ACC112 (cell line): ENCODE measurements around the gene FGFBP1.

ENCODE experiments used
- H2AFZ ChIP-seq: fragments of 200-600 bp; sonication (generic); one replicate; pipeline ENCODE4 v1.6.0; 2017; ENCODE audit warnings: antibody characterized with exemption, low read length; ENCODE audit not compliant: unreplicated experiment
- H3K27ac ChIP-seq: fragments of 200-600 bp; sonication (generic); 2 replicates; pipeline ENCODE4 v1.5.1; 2014; ENCODE audit warnings: low read depth, mild to moderate bottlenecking, antibody characterized with exemption, low read length, moderate library complexity
- H3K27me3 ChIP-seq: fragments of 200-600 bp; sonication (generic); 2 replicates; pipeline ENCODE4 v1.6.1; 2014; ENCODE audit warnings: mild to moderate bottlenecking, antibody characterized with exemption, low read length, moderate library complexity, mixed read lengths; ENCODE audit not compliant: insufficient read depth
- H3K36me3 ChIP-seq: fragments of 200-600 bp; sonication (generic); 2 replicates; pipeline ENCODE4 v1.6.1; 2016; ENCODE audit warnings: mild to moderate bottlenecking, antibody characterized with exemption, low read length, moderate library complexity, mixed read lengths; ENCODE audit not compliant: insufficient read depth
- H3K4me1 ChIP-seq: fragments of 200-600 bp; sonication (generic); one replicate; pipeline ENCODE4 v1.6.1; 2016; ENCODE audit warnings: low read length, mixed read lengths; ENCODE audit not compliant: insufficient read depth, unreplicated experiment, control insufficient read depth
- H3K4me3 ChIP-seq: fragments of 200-600 bp; sonication (generic); 2 replicates; pipeline ENCODE4 v1.5.1; 2014; ENCODE audit warnings: mild to moderate bottlenecking, low read depth, low read length
- H3K79me2 ChIP-seq: fragments of 200-600 bp; sonication (generic); one replicate; pipeline ENCODE4 v1.6.0; 2016; ENCODE audit warnings: low read length; ENCODE audit not compliant: control insufficient read depth, unreplicated experiment, insufficient read depth

The FGFBP1 gene

DNA sequence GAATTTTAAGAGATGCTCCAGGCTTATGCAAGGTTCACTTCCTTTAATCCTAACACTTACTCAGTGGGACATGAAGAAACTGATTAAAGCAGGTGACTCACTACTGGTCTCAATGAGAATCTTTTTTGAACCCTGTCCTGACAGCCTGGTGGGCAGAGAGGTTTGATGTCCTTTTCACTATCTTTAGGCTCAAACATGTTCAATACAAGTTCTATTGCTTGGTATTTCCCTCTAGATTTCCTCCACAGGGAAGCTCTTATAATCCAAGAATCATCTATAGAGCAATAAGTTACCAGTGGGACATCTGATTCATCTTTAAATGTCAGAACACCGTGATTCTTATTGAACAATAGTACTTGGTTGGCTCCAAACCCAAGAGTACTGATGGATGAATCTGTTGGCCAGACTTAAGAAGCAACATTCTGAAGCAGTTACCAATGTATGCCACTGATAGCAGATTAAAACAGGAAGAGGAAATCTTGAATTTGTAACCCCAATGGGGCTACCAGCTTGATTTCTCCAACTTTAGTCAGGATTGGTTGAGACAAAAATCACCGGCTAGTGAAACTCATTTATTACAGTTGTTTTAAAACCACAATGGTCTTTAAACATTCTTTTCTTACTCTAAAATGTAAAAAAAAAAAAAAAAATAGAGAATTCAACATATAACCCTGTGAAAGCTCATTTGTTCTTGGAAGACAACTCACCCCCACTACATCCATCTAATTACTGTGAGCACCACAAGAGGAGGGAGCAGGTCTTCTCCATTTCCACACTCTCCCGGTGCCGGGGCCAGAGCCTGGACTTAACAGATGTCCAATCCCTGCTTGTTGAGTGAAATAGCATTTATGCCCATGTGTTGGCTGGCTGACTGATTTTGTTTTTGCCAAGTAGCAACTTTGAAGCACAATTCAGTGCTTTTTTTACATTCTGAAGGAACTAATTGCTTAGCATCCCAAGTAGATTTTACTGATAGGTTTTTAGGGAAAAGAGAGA is 43.3 kb downstream of the FGFBP1 start:
- Histone ChIP-seq H3K27me3 (no peaks in the 10 kb centered on the region), H3K4me1 (peaks cover 35% of the 10 kb centered on the region), H3K79me2 (no peaks in the 10 kb centered on the region), H3K27ac (peak overlapping the region; percentile 94), H2AFZ (peak overlapping the region; percentile 63), H3K4me3 (no peak overlapping the region), H3K36me3 (no peaks in the 10 kb centered on the region)

DNA sequence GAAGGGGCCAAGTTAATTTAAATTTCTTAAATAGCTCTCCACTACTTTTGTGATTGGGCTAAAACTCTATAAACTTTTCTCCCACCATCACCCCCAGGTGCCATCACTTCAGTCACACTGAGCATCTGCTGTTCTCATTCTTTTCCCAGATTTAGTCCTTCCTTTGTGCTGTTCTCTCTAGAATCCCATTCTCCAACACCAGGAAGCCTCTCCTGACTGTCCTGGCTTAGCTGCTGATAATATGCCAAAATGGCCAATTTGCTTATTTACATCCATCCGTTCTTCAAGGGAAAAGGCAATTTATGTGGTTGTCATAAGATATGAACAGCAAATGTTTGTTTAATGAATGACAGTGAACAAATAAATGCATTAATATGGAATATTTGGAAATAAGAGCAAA is 44.1 kb downstream of the FGFBP1 start:
- peak overlapping the region; percentile 57 for H2AFZ ChIP-seq
- H3K79me2 ChIP-seq, result no peaks in the 10 kb centered on the region
- H3K4me1 ChIP-seq, result peaks cover 35% of the 10 kb centered on the region
- H3K4me3 ChIP-seq, result peak overlapping the region; percentile 46; the same call in 1 of the 2 replicates
- H3K27ac ChIP-seq, result peak overlapping the region; percentile 94
- no peaks in the 10 kb centered on the region for H3K36me3 ChIP-seq
- no peaks in the 10 kb centered on the region for H3K27me3 ChIP-seq

DNA sequence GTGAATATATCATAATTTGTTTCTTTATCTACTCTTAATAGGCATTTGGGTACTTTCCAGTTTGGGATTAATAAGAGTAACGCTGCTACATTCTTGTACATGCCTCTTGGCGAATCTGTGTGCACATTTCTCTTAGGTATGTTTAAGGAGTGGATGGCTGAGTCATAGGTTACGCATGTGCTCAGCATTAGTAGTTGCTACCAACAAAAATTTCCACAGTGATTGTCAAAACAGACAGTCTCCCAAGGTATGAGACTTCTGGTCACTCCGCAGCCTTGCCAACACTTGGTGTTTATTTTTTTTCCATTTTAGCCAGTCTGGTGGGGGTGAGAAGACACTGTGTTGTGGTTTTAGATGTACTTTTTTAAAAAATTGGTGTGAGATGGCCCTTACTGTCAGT is 44.6 kb downstream of the FGFBP1 start:
- peaks cover 32% of the 10 kb centered on the region for H3K4me1 ChIP-seq
- no peaks in the 10 kb centered on the region for H3K27me3 ChIP-seq
- H3K4me3 ChIP-seq, result peak overlapping the region; percentile 46; the same call in 1 of the 2 replicates
- H3K27ac ChIP-seq, result peak overlapping the region; percentile 94
- H3K79me2 ChIP-seq, result no peaks in the 10 kb centered on the region
- peak overlapping the region; percentile 57 for H2AFZ ChIP-seq
- no peaks in the 10 kb centered on the region for H3K36me3 ChIP-seq

DNA sequence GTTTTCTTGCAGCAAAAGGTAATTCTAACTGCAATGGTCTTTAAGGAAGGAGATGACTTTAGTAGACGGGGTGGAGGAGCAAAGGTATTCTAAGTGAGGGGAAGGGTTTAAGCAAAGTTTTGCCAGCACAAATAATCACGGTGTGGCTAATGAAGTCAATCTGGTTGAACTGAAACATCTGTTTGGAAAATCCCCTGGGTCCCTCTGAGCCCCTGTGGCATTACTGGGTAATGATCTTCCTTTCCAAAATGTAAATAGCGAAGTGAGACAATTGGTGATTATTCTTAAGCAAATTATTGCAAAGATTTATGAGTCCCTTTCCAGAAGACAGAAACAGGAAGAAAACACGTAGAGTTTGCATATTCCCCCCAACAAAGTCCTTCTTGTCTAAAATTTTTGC is 47.2 kb downstream of the FGFBP1 start:
- H3K4me1 ChIP-seq, result peaks cover 25% of the 10 kb centered on the region
- H2AFZ ChIP-seq, result no peak overlapping the region
- H3K27ac ChIP-seq, result no peak overlapping the region
- no peaks in the 10 kb centered on the region for H3K27me3 ChIP-seq
- no peaks in the 10 kb centered on the region for H3K79me2 ChIP-seq
- no peak overlapping the region for H3K4me3 ChIP-seq
- H3K36me3 ChIP-seq, result no peaks in the 10 kb centered on the region

DNA sequence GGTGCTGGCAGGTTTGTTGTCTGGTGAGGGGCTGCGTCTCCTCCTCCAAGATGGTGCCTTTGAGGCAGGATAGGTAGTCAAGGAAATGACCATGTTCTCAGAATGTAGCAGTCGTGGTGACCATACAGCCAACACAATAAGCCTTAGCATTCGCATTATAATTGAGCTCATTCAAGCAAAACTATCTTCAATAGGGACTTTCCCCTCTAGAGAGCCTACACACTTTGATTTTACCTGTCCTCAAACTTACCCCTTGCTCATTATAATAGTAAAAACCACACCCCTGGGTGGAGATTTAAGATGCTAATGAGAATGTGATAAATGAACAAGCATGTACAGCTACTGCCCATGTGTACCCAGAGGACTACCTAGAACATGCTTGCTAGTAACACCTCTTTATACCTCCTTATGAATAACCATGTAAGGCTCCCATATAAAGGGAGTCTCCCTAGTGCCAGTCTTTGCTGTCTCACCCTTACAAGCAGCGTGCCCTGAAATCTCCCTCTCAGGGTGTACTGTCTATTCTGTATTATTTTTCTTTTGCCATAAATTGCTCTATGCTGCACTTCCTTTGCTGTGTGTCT is 48.2 kb downstream of the FGFBP1 start:
- Histone ChIP-seq H3K27me3 (no peaks in the 10 kb centered on the region), H2AFZ (no peak overlapping the region), H3K27ac (no peak overlapping the region), H3K4me3 (no peak overlapping the region), H3K36me3 (no peaks in the 10 kb centered on the region), H3K4me1 (peaks cover 19% of the 10 kb centered on the region), H3K79me2 (no peaks in the 10 kb centered on the region)

DNA sequence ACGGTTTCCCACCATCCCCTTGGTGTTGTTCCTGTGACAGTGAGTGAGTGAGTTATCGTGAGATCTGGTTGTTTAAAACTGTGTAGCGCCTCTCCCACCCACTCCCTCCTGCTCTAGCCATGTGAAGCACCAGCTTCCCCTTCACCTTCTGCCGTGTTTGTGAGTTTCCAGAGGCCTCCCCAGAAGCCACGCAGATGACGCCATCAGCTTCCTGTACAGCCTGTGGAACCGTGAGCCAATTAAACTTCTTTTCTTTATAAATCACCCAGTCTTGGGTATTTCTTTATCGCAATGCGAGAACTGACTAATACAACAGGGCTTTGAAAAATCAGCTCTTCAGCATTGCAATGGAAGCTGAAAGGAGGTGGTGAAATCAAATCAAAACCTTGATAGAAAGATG is 50.0 kb downstream of the FGFBP1 start:
- Histone ChIP-seq H3K27ac (no peak overlapping the region), H3K4me3 (no peak overlapping the region), H3K36me3 (no peaks in the 10 kb centered on the region), H3K4me1 (peaks cover 2% of the 10 kb centered on the region), H3K79me2 (no peaks in the 10 kb centered on the region), H3K27me3 (no peaks in the 10 kb centered on the region), H2AFZ (no peak overlapping the region)
